ENCODE results near the gene ATAD5.
"Not testable (repeated sequence)": the region's sequence is repeated elsewhere in the genome, so short reads cannot be mapped to it uniquely, and the experiment has no call there.

Gene ATAD5

DNA sequence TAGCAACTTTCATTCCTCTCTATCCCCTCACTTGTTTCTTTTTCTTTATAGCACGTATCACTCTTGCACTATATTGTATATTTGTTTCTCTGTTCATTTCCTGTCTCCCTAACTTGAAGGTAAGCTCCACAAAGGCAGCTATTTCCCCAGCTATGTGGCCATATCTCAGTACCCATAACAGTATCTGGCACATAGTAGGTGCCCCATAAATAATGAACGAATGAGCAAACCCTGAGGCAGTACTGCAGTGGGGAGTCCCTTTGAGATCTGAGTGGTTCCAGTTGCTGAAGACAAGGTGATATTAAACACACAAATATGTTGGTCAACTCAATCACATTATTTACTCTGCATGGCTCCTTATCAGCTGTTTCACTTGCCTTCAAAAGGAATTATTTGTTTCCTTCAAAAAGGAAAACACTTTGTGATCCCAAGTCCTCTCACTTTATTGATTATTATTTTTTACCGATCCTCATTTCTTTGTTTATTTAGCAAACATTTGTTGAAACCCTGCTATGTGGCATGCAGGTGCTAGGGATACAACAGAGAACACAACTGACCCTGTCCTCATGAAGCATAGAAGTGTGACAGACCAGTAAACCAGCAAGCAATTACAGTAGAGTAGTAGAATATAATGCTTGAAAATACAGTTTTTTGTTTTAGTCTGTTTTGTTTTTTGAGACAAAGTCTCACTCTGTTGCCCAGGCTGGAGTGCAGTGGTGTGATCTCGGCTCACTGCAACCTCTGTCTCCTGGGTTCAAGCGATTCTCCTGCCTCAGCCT lies 84.3 kb downstream of the ATAD5 start:
- no peak for DNase-seq (ENCODE audit: low read depth in 2 of 2)

GRCh38 chr17:30917050-30917449 lies 85.3 kb downstream of the ATAD5 start:
- DNase-seq (ENCODE audit: low read depth in 2 of 2): no peak

GRCh38 chr17:30920282-30920681 lies 88.5 kb downstream of the ATAD5 start:
- no peak for DNase-seq (ENCODE audit: low read depth in 2 of 2)

DNA sequence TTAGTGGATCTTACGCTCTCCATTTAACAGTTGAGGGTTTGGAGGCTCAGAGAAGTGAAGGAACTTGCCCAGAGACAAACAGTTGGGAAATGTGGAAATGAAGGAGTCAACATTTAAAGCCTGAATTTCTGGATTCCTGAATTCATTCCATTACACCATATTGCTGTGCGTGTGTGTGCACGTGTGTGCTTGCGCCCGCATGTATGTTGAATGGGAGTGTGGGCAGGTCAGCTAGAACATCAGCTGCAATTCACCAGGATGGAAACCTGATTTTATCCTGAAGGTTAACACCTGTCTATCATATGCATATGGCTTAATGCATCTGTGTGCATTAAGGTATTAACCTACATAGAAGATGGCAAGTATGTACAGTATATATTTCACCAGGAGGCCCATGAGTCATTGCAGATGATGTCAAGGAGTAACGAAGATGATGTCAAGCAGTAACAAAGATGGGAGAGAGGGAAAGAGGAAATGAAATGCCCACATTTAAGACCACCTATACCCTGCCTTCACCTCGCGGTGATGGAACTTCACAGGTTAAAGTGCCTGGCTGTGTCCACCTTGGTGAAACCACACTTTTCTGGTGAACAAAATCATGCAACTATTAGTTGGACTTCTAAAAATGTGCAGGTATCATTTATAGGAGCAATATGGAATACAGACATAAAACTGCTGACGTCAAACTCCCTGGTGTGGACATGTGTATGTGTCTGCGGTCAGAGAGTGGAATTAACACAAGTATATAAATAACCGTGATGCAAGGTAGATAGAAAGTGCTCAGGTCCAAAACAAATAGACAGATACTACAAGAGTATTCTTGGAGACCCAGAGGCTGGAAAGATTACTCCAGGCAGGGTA lies 89.1 kb downstream of the ATAD5 start:
- DNase-seq (ENCODE audit: low read depth in 2 of 2): no peak

- DNase-seq (ENCODE audit: low read depth in 2 of 2): no peak
Observed at GRCh38 chr17:30921544-30922196, 89.9 kb downstream of the ATAD5 start, which contains the start of gene ADAP2. Gene ADAP2 (plus strand): TSS chr17:30921945. CDS start chr17:30922015, 70 bp downstream.

DNA sequence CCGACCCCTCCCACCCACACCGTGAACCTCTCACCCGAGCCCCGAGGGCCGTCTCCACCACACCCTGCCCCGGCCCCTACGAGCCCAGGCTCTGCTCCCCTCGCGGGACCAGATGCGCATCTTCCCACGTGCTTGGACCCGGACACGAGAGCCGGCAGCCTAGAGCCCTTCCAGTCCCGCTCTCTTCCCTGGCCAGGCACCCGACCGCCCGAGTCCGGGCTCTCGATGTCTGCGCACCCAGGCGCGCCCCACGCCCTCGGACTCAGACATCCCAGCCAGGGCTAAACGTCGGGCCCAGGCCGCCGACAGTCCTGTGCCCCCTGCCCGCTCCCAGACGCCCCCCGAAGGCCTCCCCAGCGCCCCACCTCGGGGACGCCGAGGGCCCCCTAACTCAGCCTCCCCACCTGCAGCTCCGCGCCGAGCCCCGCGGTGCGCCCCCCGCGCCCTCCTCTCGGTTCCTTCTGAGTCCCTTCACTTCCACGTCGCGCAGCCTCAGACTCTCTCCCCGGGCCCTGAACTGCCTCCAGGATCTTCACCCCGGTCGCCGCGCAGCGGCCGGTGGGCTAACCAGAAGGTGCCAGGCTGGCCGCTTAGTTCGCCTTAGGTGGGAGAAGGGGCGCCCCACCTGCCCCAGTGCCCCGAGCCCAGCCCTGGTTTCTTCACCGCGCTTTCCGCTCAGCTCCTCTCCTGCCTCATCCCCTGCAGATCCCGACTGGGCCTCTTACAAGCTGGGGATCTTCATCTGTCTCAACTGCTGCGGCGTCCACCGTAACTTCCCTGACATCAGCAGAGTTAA lies 90.7 kb downstream of the ATAD5 start:
- no peak for DNase-seq (ENCODE audit: low read depth in 2 of 2)

- no peak for DNase-seq (ENCODE audit: low read depth in 2 of 2)
Observed at GRCh38 chr17:30924341-30924740, 92.6 kb downstream of the ATAD5 start.

- DNase-seq (ENCODE audit: low read depth in 2 of 2): no peak
Observed at GRCh38 chr17:30926516-30926915, 94.8 kb downstream of the ATAD5 start.

- DNase-seq (ENCODE audit: low read depth in 2 of 2): no peak
Observed at GRCh38 chr17:30927756-30928155, 96.0 kb downstream of the ATAD5 start.

DNA sequence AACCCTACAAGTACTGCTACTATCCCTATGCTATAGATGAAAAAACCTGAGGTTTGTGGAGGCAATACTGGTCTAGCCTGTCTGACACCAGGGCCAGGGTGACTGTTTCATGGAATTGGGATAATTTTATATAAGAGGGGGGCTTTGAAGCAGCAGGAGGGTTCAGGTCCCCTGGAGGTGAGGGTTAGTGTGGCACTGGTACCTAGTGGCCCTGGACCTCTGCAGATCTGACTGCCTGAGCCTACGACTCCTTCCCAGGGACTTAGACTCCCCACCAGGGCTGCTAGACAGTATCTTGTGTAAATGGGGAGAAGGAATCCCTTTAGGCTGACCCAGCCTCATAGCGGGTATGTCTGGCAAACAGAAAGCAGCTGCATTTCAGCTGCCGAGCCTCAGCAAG lies 96.8 kb downstream of the ATAD5 start:
- no peak for DNase-seq (ENCODE audit: low read depth in 2 of 2)

DNA sequence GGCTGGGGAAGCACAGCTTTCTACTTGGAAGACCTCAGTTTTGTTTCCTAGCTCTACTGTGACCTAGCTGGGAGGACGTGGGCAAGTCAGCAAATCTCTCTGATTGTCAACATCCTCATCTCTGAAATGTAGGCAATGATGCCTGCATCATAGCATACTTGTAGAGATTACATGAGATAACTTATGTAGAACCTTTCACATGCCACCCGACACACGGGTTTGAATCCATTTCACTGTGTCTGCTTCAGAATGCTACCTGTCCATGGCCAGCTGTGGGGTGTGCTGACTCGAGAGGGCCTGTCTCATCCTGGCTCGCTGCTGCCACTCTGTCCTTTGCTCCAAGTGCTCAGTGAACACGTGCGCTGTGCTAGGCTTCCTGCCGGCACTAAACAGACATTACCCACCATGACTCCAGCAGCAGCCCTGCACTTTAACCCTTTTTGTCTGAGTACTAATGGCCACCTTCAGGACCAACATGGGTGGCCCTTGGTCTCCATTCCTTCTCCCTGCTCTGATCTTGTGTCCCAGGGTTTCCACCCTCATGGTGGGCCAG lies 97.4 kb downstream of the ATAD5 start:
- DNase-seq (ENCODE audit: low read depth in 2 of 2): no peak

DNA sequence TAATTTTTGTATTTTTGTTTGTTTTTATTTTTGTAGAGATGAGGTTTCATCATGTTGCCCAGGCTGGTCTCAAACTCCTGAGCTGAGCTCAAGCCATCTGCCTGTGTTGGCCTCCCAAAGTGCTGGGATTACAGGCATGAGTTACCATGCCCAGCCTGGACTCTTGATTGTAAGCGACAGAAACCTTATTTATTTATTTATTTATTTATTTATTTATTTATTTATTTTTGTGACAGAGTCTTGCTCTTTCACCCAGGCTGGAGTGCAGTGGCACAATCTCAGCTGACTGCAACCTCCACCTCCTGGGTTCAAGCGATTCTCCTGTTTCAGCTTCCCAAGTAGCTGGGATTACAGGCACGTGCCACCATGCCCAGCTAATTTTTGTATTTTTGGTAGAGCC lies 98.1 kb downstream of the ATAD5 start:
- DNase-seq (ENCODE audit: low read depth in 2 of 2): not testable (repeated sequence)

GRCh38 chr17:30930495-30930894 lies 98.7 kb downstream of the ATAD5 start:
- DNase-seq (ENCODE audit: low read depth in 2 of 2): no peak

DNA sequence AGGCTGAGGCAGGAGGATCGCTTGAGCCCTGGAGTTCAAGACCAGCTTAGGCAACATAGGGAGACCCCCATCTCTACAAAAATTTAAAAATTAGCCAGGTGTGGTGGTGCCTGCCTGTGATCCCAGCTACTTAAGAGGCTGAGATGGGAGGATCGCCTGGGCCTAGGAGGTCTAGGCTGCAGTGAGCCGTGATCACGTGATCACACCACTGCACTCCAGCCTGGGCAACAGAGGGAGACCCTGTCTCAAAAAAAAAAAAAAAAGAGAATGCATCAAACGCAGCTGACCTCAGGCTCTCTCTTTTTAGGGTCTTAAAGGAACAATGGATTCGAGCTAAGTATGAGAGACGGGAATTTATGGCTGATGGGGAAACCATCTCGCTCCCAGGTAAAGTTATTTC lies 99.8 kb downstream of the ATAD5 start:
- not testable (repeated sequence) for DNase-seq (ENCODE audit: low read depth in 2 of 2)

- DNase-seq (ENCODE audit: low read depth in 2 of 2): no peak
Observed at GRCh38 chr17:30933966-30934365, 102.2 kb downstream of the ATAD5 start.

DNA sequence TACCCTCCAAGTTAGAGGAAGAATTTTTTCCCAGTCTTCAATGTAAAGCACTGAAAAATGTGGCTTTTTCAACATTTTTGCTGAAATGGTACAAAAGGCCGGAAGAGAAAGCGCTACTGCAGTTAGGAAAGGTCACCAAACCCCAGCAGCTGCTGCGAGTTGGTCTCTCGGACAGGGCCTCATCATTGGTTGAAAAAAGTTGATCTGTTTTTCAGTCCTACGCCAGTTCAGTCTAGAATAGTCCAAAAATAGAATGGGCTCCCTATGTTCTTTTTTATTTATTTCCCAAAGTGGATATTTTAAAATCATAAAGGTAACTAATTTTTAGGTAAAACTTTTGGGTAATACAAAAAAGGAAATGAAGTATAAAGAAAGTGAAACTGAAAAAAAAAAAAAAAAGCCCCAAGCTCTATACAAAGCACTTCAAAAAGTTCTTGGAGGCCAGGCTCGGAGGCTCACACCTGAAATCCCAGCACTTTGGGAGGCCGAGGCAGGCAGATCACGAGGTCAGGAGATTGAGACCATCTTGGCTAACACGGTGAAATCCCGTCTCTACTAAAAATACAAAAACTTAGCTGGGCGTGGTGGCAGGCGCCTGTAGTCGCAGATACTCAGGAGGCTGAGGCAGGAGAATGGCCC lies 107.4 kb downstream of the ATAD5 start:
- no peak for DNase-seq (ENCODE audit: low read depth in 2 of 2)

- DNase-seq (ENCODE audit: low read depth in 2 of 2): no peak
Observed at GRCh38 chr17:30942308-30943079, 110.7 kb downstream of the ATAD5 start.
